Caco-2 (cell line): ENCODE data around the gene SEMA4D. TPM values are rescaled to one million over a fixed set of nuclear protein-coding genes. Genes with fewer than 3 reads are reported as not detected.

Source experiments
- BruUV-seq: library from RNA; stranded (reverse); fragments of 400-500 nt; replicated peaks from 2 replicates; lab custom pipeline; 2021; lab: Mats Ljungman, UMichigan
- CTCF ChIA-PET: fragments of 300-600 bp; sonication (Branson Sonifier 250); formaldehyde crosslinking; loops from one replicate; lab custom pipeline; 2022; ENCODE audit warnings: antibody characterized with exemption; lab: Charles Lee
- POLR2A ChIA-PET: fragments of 300-600 bp; sonication (Branson Sonifier 250); formaldehyde crosslinking; loops from one replicate; lab custom pipeline; 2022; ENCODE audit warnings: antibody characterized with exemption; lab: Charles Lee
- DNase-seq, 2 experiments: peaks; one replicate each; pipeline versions ENCODE4 v3.0.0 to v3.0.0-alpha.2; 2020 to 2022
- H3K27me3 ChIP-seq: replicated peaks from 2 replicates; pipeline ENCODE4 v1.6.0; 2011; ENCODE audit warnings: low read length; ENCODE audit not compliant: control insufficient read depth, insufficient read depth
- H3K36me3 ChIP-seq: 2 replicates; pipeline ENCODE4 v1.5.1; 2011; ENCODE audit warnings: low read length; ENCODE audit not compliant: control insufficient read depth, insufficient read depth
- H3K4me1 ChIP-seq: fragments of 250-450 bp; sonication (Bioruptor Pico); 2 replicates; pipeline ENCODE4 v1.5.1; 2020; ENCODE audit warnings: mild to moderate bottlenecking
- H3K4me3 ChIP-seq: 2 replicates; pipeline ENCODE4 v1.5.1; 2011; ENCODE audit warnings: low read depth, mild to moderate bottlenecking, control low read depth, low read length
- H3K9me3 ChIP-seq: fragments of 250-450 bp; sonication (Bioruptor Pico); 2 replicates; pipeline ENCODE4 v1.5.1; 2020; ENCODE audit warnings: mild to moderate bottlenecking, moderate library complexity
- H3K27ac Mint-ChIP-seq: one replicate; pipeline ENCODE4 v1.8.0; 2022; ENCODE audit warnings: mixed read lengths; ENCODE audit not compliant: unreplicated experiment
- H3K27me3 Mint-ChIP-seq: one replicate; pipeline ENCODE4 v1.8.0; 2022; ENCODE audit warnings: mixed read lengths; ENCODE audit not compliant: insufficient read depth, unreplicated experiment
- H3K36me3 Mint-ChIP-seq: one replicate; pipeline ENCODE4 v1.8.0; 2022; ENCODE audit warnings: mild to moderate bottlenecking, mixed read lengths; ENCODE audit not compliant: insufficient read depth, unreplicated experiment
- H3K4me1 Mint-ChIP-seq: one replicate; pipeline ENCODE4 v1.8.0; 2022; ENCODE audit warnings: low read depth, mixed read lengths; ENCODE audit not compliant: unreplicated experiment
- H3K4me3 Mint-ChIP-seq: one replicate; pipeline ENCODE4 v1.8.0; 2022; ENCODE audit warnings: mild to moderate bottlenecking, moderate library complexity, mixed read lengths; ENCODE audit not compliant: unreplicated experiment
- H3K9me3 Mint-ChIP-seq: one replicate; pipeline ENCODE4 v1.8.0; 2022; ENCODE audit warnings: mixed read lengths; ENCODE audit not compliant: unreplicated experiment
- CTCF ChIP-seq, 2 experiments: fragments of 200-600 bp in 1 of 2; IDR thresholded peaks; 1 replicate in 1 of 2; 2 replicates in 1 of 2; pipeline versions ENCODE4 v1.5.1 to v1.8.0; 2011 to 2022; ENCODE audit warnings: antibody characterized with exemption in 1 of 2, control low read depth in 1 of 2, inconsistent platforms in 1 of 2, low read depth in 1 of 2, low read length in 1 of 2, mild to moderate bottlenecking in 1 of 2, moderate library complexity in 1 of 2; ENCODE audit not compliant: insufficient read depth in 1 of 2, severe bottlenecking in 1 of 2, unreplicated experiment in 1 of 2
- intact Hi-C: fragments of 100-400 bp; cut with micrococcal nuclease; formaldehyde crosslinking; loops from one replicate; pipeline ENCODE4 v1.10.0; 2022; ENCODE audit not compliant: unreplicated experiment
- total RNA-seq: library from RNA; stranded (reverse); gene quantifications from 2 replicates; pipeline ENCODE4 v1.2.3, GENCODE V29; 2022

SEMA4D gene
- total RNA-seq, 1 experiment from 2014 or later, result 17.1 TPM

DNA sequence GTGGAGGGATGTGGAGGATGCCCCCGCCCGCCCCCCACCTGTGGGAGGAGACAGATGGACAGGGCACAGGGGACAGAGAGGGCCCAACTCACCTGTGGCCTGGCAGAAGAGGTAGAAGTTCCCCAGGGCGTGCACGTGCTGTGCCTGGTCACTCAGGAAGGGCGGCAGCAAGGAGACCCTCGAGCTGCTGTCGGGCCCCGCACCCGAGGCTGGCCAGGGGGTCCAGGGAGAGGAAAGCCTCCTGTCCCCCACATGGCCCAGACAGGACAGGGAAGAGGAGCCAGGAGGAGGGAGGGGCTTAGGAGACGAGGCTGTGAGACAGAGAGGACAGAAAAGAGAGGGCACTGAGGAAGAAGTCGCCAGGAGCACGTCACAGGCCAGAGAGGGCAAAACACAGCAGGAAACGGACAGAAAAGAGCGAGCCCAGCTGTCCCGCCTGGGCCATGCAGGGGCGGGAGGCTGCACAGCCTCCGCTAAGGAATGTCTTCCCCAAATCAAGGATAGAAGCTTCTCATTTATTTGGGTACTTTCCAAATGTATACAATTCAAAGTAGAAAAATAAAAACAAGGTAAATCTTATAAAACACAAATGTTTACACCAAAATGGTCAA is 121.1 kb downstream of the SEMA4D start:
- Histone ChIP-seq H3K4me1 (no peaks in the 10 kb centered on the region), H3K9me3 (no peaks in the 10 kb centered on the region), H3K27me3 (no peaks in the 10 kb centered on the region), H3K4me3 (no peak overlapping the region), H3K36me3 (no peaks in the 10 kb centered on the region)
- BruUV-seq, result no TSS peak
- Mint-ChIP-seq H3K9me3 (no peaks in the 10 kb centered on the region), H3K27ac (no peak overlapping the region), H3K36me3 (peaks cover 8% of the 10 kb centered on the region), H3K4me3 (no peak overlapping the region), H3K27me3 (no peaks in the 10 kb centered on the region), H3K4me1 (no peaks in the 10 kb centered on the region)
- no peak for DNase-seq
- intact Hi-C loops, result no loop called here
- ChIA-PET POLR2A (no interaction called here), CTCF (no interaction called here)
- TF ChIP-seq CTCF (IDR thresholded peaks at IDR 0.05; ENCODE audit: insufficient read depth in 1 of 2, low read depth in 1 of 2, low read length in 1 of 2, severe bottlenecking in 1 of 2, unreplicated experiment in 1 of 2), result no peak

DNA sequence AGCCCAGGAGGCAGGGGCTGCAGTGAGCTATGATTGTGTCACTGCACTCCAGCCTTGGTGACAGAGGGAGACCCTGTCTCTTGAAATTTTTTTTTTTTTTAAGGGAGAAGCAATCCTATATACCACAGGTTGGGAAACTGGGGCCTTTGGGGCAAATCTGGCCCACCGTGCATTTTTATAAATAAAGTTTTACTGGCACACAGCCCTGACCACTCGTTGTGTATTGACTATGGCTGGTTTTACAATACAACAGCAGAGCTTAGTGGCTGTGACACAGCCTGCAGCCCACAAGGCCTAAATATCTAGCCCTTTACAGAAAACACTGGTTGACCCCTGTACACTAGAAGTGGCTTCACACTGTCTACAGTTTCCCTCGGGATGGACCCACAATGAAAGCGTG is 121.6 kb downstream of the SEMA4D start:
- Histone ChIP-seq H3K4me3 (no peak overlapping the region), H3K9me3 (no peaks in the 10 kb centered on the region), H3K4me1 (no peaks in the 10 kb centered on the region), H3K27me3 (no peaks in the 10 kb centered on the region), H3K36me3 (no peaks in the 10 kb centered on the region)
- Mint-ChIP-seq H3K4me1 (no peaks in the 10 kb centered on the region), H3K27me3 (no peaks in the 10 kb centered on the region), H3K36me3 (peaks cover 8% of the 10 kb centered on the region), H3K9me3 (no peaks in the 10 kb centered on the region), H3K4me3 (no peak overlapping the region), H3K27ac (no peak overlapping the region)
- no TSS peak for BruUV-seq
- ChIA-PET POLR2A (no interaction called here), CTCF (no interaction called here)
- DNase-seq, result no peak
- TF ChIP-seq CTCF (IDR thresholded peaks at IDR 0.05; ENCODE audit: insufficient read depth in 1 of 2, low read depth in 1 of 2, low read length in 1 of 2, severe bottlenecking in 1 of 2, unreplicated experiment in 1 of 2), result no peak
- intact Hi-C loops, result no loop called here

DNA sequence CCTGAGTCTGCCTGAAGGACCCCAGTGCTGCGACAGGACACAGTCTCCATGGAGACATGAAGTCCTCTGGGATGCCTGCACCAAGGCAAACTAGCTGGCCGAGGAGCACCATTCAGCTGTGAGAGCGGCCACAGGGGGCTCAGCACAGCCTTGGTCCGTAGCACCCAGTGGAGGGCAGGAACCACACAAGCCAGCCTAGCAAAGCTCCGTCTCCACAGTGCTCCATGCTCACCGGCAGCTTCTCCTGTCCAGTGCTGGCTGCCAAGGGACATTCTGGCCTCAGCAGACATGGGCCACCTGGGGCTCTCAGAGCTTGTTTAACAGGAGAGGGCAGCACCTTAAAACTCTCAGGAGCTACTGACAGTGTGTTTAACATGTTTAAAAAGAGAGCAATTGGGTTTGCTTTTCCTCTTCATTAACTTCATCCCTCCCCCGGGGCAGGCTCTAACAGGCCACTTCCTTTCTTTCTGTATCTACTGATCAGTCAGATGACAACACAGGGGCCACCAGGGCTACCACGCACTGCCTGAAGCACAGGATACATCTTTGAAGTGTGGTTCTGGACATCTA is 122.6 kb downstream of the SEMA4D start:
- no peak for TF ChIP-seq CTCF (IDR thresholded peaks at IDR 0.05; ENCODE audit: insufficient read depth in 1 of 2, low read depth in 1 of 2, low read length in 1 of 2, severe bottlenecking in 1 of 2, unreplicated experiment in 1 of 2)
- no peaks in the 10 kb centered on the region for H3K4me1 ChIP-seq
- Mint-ChIP-seq H3K27me3 (no peaks in the 10 kb centered on the region), H3K4me1 (no peaks in the 10 kb centered on the region), H3K36me3 (peaks cover 4% of the 10 kb centered on the region), H3K4me3 (no peak overlapping the region), H3K27ac (no peak overlapping the region), H3K9me3 (no peaks in the 10 kb centered on the region)
- BruUV-seq, result no TSS peak
- no peaks in the 10 kb centered on the region for H3K27me3 ChIP-seq
- ChIA-PET CTCF (interaction anchor here (0.7 to 1.3 kb wide), 2 partner anchors 174 to 251 kb away, joined by 4 to 6 read pairs; no protein-coding TSS in a partner anchor), POLR2A (no interaction called here)
- no peaks in the 10 kb centered on the region for H3K36me3 ChIP-seq
- H3K4me3 ChIP-seq, result no peak overlapping the region
- intact Hi-C loops, result no loop called here
- H3K9me3 ChIP-seq, result no peaks in the 10 kb centered on the region
- DNase-seq, result no peak
